Lower leg skin (tissue), 4 donors: Measurements from ENCODE around the gene WWOX. TPM values are rescaled to one million over a fixed set of nuclear protein-coding genes. Genes with fewer than 3 reads are reported as not detected.

Experiments
- DNase-seq, 2 donors: peaks; one replicate each; pipeline ENCODE4 v3.0.0-alpha.2; 2019; ENCODE audit warnings: low spot score in 2 of 2
- H3K4me3 ChIP-seq: fragments of 200-600 bp; sonication (generic); 2 replicates; pipeline ENCODE4 v1.5.1; 2017; ENCODE audit warnings: mild to moderate bottlenecking, low read depth; ENCODE audit not compliant: poor library complexity, severe bottlenecking
- POLR2A ChIP-seq, 2 donors: fragments of 450-650 bp; IDR thresholded peaks; one replicate each; pipeline ENCODE4 v1.6.1; 2016 to 2017; ENCODE audit warnings: antibody characterized with exemption in 2 of 2, mild to moderate bottlenecking in 1 of 2, moderate library complexity in 1 of 2
- WGBS, 2 donors: methylation state at CpG; one replicate each; pipeline ENCODE4 v1.1.5; 2018; 5-methylcytosine and 5-hydroxymethylcytosine counted together
- intact Hi-C: fragments of 100-400 bp; cut with DNase I; formaldehyde crosslinking; loops from one replicate; pipeline ENCODE4 v1.15.0; 2023; ENCODE audit warnings: low total_unique reads
- total RNA-seq, 4 donors: library from RNA; depleted of rRNA; stranded (reverse); fragments of >200 nt; gene quantifications; one replicate each; pipeline ENCODE4 v1.1.0, GENCODE V29; 2016
- TF ChIP-seq, protein P1 (sequence below), 3 donors: fragments of 450-650 bp; IDR thresholded peaks; one replicate each; pipeline ENCODE4 v1.5.1; 2016; ENCODE audit warnings: antibody characterized with exemption in 3 of 3, mild to moderate bottlenecking in 3 of 3, moderate library complexity in 2 of 3

Gene WWOX
- total RNA-seq, 4 donors from 2014 or later, result 21.0 to 82.7 (median 36.1) TPM

DNA sequence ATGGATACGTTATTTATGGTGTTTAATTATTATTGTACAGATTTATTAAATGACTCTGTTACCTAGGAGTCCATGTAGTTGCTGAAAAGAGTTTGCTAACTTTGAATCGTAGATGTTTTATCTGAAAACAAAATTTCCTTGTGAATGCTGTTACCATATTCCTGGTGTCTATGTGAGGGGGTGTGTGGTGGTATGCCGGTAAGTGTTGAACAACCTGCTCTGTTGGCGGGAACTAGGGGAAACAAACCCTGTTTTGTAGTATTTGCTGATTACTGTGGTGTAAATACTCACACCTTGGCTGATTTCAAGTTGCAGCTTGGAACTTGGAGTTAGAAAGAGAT is 386.4 kb downstream of the WWOX start:
- 87 to 88% methylated on average over 4 of the region's 4 CpGs for WGBS, 2 donors
- H3K4me3 ChIP-seq, result no peak overlapping the region
- TF ChIP-seq, protein P1, sequence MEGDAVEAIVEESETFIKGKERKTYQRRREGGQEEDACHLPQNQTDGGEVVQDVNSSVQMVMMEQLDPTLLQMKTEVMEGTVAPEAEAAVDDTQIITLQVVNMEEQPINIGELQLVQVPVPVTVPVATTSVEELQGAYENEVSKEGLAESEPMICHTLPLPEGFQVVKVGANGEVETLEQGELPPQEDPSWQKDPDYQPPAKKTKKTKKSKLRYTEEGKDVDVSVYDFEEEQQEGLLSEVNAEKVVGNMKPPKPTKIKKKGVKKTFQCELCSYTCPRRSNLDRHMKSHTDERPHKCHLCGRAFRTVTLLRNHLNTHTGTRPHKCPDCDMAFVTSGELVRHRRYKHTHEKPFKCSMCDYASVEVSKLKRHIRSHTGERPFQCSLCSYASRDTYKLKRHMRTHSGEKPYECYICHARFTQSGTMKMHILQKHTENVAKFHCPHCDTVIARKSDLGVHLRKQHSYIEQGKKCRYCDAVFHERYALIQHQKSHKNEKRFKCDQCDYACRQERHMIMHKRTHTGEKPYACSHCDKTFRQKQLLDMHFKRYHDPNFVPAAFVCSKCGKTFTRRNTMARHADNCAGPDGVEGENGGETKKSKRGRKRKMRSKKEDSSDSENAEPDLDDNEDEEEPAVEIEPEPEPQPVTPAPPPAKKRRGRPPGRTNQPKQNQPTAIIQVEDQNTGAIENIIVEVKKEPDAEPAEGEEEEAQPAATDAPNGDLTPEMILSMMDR (IDR thresholded peaks at IDR 0.05), result no peak
- no peak for TF ChIP-seq POLR2A (IDR thresholded peaks at IDR 0.05)
- intact Hi-C loops, result no loop called here
- no peak for DNase-seq

DNA sequence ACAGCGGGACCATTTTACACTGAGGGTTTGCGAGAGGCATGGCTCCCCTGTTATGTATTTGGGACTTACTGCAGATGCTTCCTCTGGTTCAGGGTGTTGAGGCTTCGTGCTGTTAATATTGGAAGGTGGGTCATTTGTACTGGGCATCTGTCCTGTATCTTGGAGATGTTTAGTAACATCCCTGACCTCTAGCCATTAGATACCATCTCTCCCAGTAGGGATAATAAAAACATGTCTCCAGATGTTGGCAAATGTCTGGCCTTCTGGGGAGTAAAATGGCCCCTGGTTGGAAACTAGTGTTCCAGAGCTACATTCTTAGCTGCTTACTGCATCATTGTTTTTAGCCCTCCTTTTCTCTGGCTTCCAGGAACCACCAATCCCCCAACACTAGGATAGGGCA is 388.0 kb downstream of the WWOX start:
- no peak overlapping the region for H3K4me3 ChIP-seq
- WGBS, 2 donors, result 95% methylated on average over 3 of the region's 3 CpGs
- DNase-seq, result no peak
- intact Hi-C loops, result no loop called here
- TF ChIP-seq, protein P1 (IDR thresholded peaks at IDR 0.05), result no peak
- no peak for TF ChIP-seq POLR2A (IDR thresholded peaks at IDR 0.05)

DNA sequence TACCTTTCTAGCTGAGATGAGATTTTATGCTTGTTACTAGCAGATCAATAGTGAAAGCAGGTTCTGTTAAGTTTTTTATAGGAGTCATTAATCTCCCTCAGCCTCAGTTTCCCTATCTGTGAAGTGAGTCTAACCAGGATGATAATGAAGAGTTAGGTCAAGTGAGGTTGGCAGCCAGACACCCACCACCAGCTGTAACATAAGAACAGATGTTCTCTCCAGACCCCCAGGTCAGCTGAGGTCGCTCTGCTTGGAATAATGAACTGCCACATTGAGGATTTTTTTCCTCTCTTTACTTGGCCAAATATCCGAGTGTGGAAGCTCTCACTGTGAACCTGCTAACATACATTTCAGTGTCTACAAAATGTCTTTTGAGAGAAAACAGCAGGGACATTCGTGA is 389.6 kb downstream of the WWOX start:
- 53 to 67% methylated on average over 3 of the region's 3 CpGs for WGBS, 2 donors
- TF ChIP-seq, protein P1 (IDR thresholded peaks at IDR 0.05), result no peak
- TF ChIP-seq POLR2A (IDR thresholded peaks at IDR 0.05), result no peak
- no peak overlapping the region for H3K4me3 ChIP-seq
- intact Hi-C loops, result no loop called here
- no peak for DNase-seq

DNA sequence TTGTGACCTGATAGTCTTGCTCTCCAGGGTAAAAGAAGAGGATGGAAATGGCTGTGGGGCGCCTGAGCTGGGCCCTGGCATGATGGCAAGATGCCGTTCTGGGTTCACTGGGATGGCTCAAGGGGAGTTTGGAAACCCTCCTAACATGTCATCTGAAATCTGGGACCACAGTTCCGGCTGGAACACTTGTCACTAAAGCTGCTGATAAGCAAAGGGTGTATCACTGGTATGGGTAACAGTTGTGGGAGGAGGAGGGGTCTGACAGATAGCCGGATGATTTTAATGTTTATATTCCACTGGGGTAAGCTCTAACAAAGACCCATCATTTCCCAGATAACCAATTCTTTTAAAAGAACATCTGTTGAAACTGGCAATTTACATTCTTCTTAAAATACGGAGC is 390.2 kb downstream of the WWOX start:
- DNase-seq, result no peak
- H3K4me3 ChIP-seq, result no peak overlapping the region
- intact Hi-C loops, result no loop called here
- 83 to 85% methylated on average over 5 of the region's 5 CpGs for WGBS, 2 donors
- TF ChIP-seq POLR2A (IDR thresholded peaks at IDR 0.05), result no peak
- TF ChIP-seq, protein P1 (IDR thresholded peaks at IDR 0.05), result no peak

DNA sequence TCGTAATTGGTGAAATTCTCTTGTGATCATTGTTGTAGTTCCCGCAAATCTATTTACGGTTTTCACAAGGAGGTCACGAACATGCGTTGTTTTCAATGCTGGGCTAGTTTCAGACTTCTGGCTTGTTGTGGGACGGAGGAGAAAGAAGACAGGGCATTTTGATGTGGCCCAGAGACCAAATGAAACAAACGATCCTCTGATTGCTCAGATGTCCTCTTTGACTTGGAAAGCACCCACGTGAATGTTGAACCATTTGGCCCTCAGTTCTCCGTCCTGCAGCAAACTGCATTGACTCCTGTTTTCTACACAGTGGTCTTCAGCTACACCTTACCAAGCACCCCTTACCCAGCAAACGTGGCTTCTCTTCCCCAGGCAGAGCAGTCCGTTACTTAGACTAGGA is 391.0 kb downstream of the WWOX start:
- TF ChIP-seq, protein P1 (IDR thresholded peaks at IDR 0.05), result no peak
- TF ChIP-seq POLR2A (IDR thresholded peaks at IDR 0.05), result no peak
- DNase-seq, result no peak
- H3K4me3 ChIP-seq, result no peak overlapping the region
- intact Hi-C loops, result no loop called here
- WGBS, 2 donors, result 87 to 91% methylated on average over 11 of the region's 11 CpGs

DNA sequence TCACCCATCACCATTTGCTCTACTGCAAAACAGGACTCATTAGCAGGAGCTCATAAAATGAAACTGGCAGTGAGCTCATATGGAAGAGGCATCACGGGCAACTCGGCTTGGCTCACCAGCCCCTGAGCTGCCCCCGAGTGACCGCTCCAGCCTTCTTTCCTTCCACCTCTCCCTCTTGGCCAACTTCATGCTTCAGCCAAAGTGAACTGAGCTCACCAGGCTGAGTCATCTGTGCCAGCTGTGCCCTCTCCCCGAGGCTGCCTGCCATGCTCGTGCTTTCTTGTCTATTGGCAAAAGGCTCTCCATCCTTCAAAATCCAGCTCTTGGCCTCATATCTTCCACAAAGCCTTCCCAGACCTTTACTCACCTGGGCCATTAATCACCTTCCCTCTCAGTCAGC is 391.4 kb downstream of the WWOX start:
- no peak for TF ChIP-seq POLR2A (IDR thresholded peaks at IDR 0.05)
- TF ChIP-seq, protein P1 (IDR thresholded peaks at IDR 0.05), result no peak
- 67 to 80% methylated on average over 6 of the region's 6 CpGs for WGBS, 2 donors
- intact Hi-C loops, result no loop called here
- DNase-seq, result no peak
- no peak overlapping the region for H3K4me3 ChIP-seq
